PFSK-1 (cell line): ENCODE data around the gene SLC29A2.

ENCODE experiments used
- FOXP2 ChIP-seq: optimal IDR thresholded peaks from 2 replicates; pipeline ENCODE3; 2011; ENCODE audit warnings: borderline replicate concordance, control low read depth, inconsistent platforms; ENCODE audit not compliant: insufficient read depth; ENCODE audit errors: extremely low read length, extremely low read depth
- POLR2AphosphoS5 ChIP-seq: IDR thresholded peaks from 2 replicates; pipeline ENCODE4 v1.6.1; 2012; ENCODE audit warnings: low read depth, mild to moderate bottlenecking, control low read depth, low read length, moderate library complexity
- REST ChIP-seq, 2 experiments: IDR thresholded peaks; 2 replicates each; pipeline versions ENCODE4 v1.6.1 to v1.8.0; 2011 to 2012; ENCODE audit warnings: low read depth in 2 of 2, low read length in 2 of 2, control low read depth in 1 of 2, inconsistent platforms in 1 of 2, mild to moderate bottlenecking in 1 of 2, moderate library complexity in 1 of 2; ENCODE audit not compliant: insufficient read depth in 1 of 2
- SIN3A ChIP-seq: IDR thresholded peaks from 2 replicates; pipeline ENCODE4 v1.6.1; 2012; ENCODE audit warnings: mild to moderate bottlenecking, low read length, moderate library complexity, borderline replicate concordance; ENCODE audit not compliant: insufficient read depth
- TAF1 ChIP-seq: IDR thresholded peaks from 2 replicates; pipeline ENCODE4 v1.6.1; 2012; ENCODE audit warnings: low read length, control low read depth, borderline replicate concordance; ENCODE audit not compliant: insufficient read depth

The SLC29A2 gene

GRCh38 chr11:66324664-66325063, 46.9 kb downstream of the SLC29A2 start:
- no peak for TF ChIP-seq TAF1
- no peak for TF ChIP-seq FOXP2
- TF ChIP-seq SIN3A: no peak
- no peak for TF ChIP-seq REST (IDR thresholded peaks at IDR 0.05; ENCODE audit: insufficient read depth in 1 of 2, low read depth in 2 of 2, low read length in 2 of 2)
- no peak for TF ChIP-seq POLR2AphosphoS5

GRCh38 chr11:66323684-66324083, 47.9 kb downstream of the SLC29A2 start:
- TF ChIP-seq FOXP2: no peak
- no peak for TF ChIP-seq REST (IDR thresholded peaks at IDR 0.05; ENCODE audit: insufficient read depth in 1 of 2, low read depth in 2 of 2, low read length in 2 of 2)
- TF ChIP-seq SIN3A: no peak
- TF ChIP-seq TAF1: no peak
- no peak for TF ChIP-seq POLR2AphosphoS5

- no peak for TF ChIP-seq REST (IDR thresholded peaks at IDR 0.05; ENCODE audit: insufficient read depth in 1 of 2, low read depth in 2 of 2, low read length in 2 of 2)
- no peak for TF ChIP-seq FOXP2
- TF ChIP-seq SIN3A: no peak
- TF ChIP-seq TAF1: no peak
- no peak for TF ChIP-seq POLR2AphosphoS5
Observed at GRCh38 chr11:66322732-66323427, 48.7 kb downstream of the SLC29A2 start.

GRCh38 chr11:66321606-66322005, 50.0 kb downstream of the SLC29A2 start:
- TF ChIP-seq SIN3A (no peak), FOXP2 (no peak), REST (IDR thresholded peaks at IDR 0.05; ENCODE audit: insufficient read depth in 1 of 2, low read depth in 2 of 2, low read length in 2 of 2) (no peak), POLR2AphosphoS5 (no peak), TAF1 (no peak)

GRCh38 chr11:66318600-66318970, 53.0 kb downstream of the SLC29A2 start:
- no peak for TF ChIP-seq REST (IDR thresholded peaks at IDR 0.05; ENCODE audit: insufficient read depth in 1 of 2, low read depth in 2 of 2, low read length in 2 of 2)
- TF ChIP-seq POLR2AphosphoS5: no peak
- no peak for TF ChIP-seq SIN3A
- TF ChIP-seq FOXP2: no peak
- no peak for TF ChIP-seq TAF1
